Smooth muscle cell of trachea (primary cell): ENCODE measurements around the gene BEAN1. TPM values are rescaled to one million over a fixed set of nuclear protein-coding genes. Genes with fewer than 3 reads are reported as not detected.

Source experiments
- total RNA-seq: library from RNA; depleted of rRNA; stranded (reverse); fragments of >200 nt; gene quantifications from 2 replicates; pipeline ENCODE4 v1.2.1, GENCODE V29; 2014

Gene BEAN1
- not detected in 2 replicates for total RNA-seq

GRCh38 chr16:66427036-66427860 is at the start of gene BEAN1:
BEAN1 (plus strand) TSS chr16:66427295; CDS start chr16:66437677, 10,382 bp downstream.

Other genes starting within 250 kb of the BEAN1 start
- 1.5 TPM in 1 of 2 replicates, not detected in the other for gene CDH5, start 60.6 kb upstream of the BEAN1 start, total RNA-seq
- 54.0 and 69.5 TPM in 2 replicates for gene TK2, start 122.8 kb downstream of the BEAN1 start, total RNA-seq
- gene CKLF, start 125.3 kb downstream of the BEAN1 start, total RNA-seq: 27.6 and 56.9 TPM in 2 replicates
- gene CMTM1, start 139.1 kb downstream of the BEAN1 start, total RNA-seq: 0.44 and 2.0 TPM in 2 replicates
- gene CMTM2, start 152.2 kb downstream of the BEAN1 start, total RNA-seq: not detected in 2 replicates
- 7.1 and 12.2 TPM in 2 replicates for gene CMTM3, start 177.4 kb downstream of the BEAN1 start, total RNA-seq